Gastrocnemius medialis (tissue), 4 donors: Measurements from ENCODE around the gene HS3ST2.

ENCODE experiments used
- CTCF ChIP-seq, 5 experiments: fragments of 450-650 bp in 3 of 5; fragments of 200-600 bp in 2 of 5; sonication (generic) in 2 of 5; IDR thresholded peaks in 4 of 5; conservative IDR thresholded peaks in 1 of 5; 1 replicate in 4 of 5; 2 replicates in 1 of 5; pipeline ENCODE4 v1.5.1; 2016 to 2019; ENCODE audit warnings: antibody characterized with exemption in 5 of 5, mild to moderate bottlenecking in 3 of 5, moderate library complexity in 3 of 5
- POLR2A ChIP-seq, 2 donors: fragments of 450-650 bp; IDR thresholded peaks; one replicate each; pipeline ENCODE4 v1.6.1; 2017; ENCODE audit warnings: antibody characterized with exemption in 2 of 2, mild to moderate bottlenecking in 2 of 2, moderate library complexity in 2 of 2

- no peak for TF ChIP-seq POLR2A (IDR thresholded peaks at IDR 0.05)
- no peak for TF ChIP-seq CTCF (IDR thresholded peaks at IDR 0.05 in 4 of 5, conservative IDR thresholded peaks at IDR 0.05 in 1 of 5)
Measured at GRCh38 chr16:22815863-22816262, 1.9 kb downstream of the HS3ST2 start.
